ENCODE data around the gene STK32B.

- no peak for TF ChIP-seq GATA2 (IDR thresholded peaks at IDR 0.05; ENCODE audit: low read depth, low read length)
- TF ChIP-seq GATA3 (IDR thresholded peaks at IDR 0.05; ENCODE audit: low read depth, low read length), result no peak
Observed at GRCh38 chr4:5078009-5078408, 26.7 kb downstream of the STK32B start.

Measured in SH-SY5Y (cell line).